Stimulated activated CD4-positive, alpha-beta T cell treated with anti-CD3 and anti-CD28 coated beads, TNF-alpha, amount 100 ng/mL, for 4 hours (primary cell): Measurements from ENCODE around the gene TRAF6.
"Not testable (repeated sequence)": the region's sequence is repeated elsewhere in the genome, so short reads cannot be mapped to it uniquely, and the experiment has no call there.

Experiments
- DNase-seq, 3 experiments: peaks; one replicate each; pipeline ENCODE4 v3.0.0-alpha.2; 2020; ENCODE audit warnings: low read depth in 3 of 3

Gene TRAF6, protein sequence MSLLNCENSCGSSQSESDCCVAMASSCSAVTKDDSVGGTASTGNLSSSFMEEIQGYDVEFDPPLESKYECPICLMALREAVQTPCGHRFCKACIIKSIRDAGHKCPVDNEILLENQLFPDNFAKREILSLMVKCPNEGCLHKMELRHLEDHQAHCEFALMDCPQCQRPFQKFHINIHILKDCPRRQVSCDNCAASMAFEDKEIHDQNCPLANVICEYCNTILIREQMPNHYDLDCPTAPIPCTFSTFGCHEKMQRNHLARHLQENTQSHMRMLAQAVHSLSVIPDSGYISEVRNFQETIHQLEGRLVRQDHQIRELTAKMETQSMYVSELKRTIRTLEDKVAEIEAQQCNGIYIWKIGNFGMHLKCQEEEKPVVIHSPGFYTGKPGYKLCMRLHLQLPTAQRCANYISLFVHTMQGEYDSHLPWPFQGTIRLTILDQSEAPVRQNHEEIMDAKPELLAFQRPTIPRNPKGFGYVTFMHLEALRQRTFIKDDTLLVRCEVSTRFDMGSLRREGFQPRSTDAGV

DNA sequence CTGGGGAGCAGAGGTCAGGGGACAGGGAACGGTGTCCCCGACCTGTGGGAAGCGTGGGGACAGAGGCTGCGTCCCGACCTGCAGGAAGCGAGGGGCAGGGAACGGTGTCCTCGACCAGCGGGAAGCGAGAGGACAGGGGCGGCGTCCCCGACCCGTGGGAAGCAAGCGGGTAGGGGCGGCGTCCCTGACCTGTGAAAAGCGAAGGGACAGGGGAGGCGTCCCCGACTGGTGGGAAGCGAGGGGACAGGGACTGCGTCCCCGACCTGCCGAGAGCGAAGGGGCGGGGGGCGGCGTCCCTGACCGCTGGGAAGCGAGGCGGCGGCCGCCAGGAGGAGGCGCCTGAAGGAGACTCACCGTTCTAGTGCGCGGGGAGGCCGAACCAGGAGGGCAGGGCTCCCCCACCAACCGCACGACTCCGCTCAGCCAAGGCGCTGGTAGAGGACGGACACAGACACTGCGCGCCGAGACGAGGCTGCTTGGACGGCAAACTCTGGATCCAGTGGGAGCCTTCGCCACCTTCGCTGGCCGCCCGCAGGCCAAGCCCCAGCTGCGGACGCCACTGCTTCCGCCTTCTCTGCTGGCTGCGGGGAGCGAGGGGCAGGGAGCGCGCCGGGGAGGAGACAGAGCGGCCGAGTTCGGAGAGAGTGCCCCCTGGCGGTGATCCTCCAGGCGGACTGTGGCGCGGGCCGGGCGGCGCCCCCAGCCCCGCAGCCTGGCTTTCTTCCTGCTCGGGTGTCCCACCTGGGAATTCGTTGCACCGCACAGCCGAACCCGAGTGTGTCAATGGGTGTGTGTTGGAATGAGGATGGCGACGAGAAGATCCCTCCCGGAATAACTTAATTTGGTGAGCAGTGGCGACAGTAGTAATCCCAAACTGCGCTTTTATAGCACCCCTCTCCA lies at the start of gene TRAF6:
Gene TRAF6, minus strand, starts transcription at position 579 of the 900 bp plus-strand sequence. CDS start 8,757 bp downstream, outside the sequence.
- peak; percentile 81 to 94 (median 82) for DNase-seq

DNA sequence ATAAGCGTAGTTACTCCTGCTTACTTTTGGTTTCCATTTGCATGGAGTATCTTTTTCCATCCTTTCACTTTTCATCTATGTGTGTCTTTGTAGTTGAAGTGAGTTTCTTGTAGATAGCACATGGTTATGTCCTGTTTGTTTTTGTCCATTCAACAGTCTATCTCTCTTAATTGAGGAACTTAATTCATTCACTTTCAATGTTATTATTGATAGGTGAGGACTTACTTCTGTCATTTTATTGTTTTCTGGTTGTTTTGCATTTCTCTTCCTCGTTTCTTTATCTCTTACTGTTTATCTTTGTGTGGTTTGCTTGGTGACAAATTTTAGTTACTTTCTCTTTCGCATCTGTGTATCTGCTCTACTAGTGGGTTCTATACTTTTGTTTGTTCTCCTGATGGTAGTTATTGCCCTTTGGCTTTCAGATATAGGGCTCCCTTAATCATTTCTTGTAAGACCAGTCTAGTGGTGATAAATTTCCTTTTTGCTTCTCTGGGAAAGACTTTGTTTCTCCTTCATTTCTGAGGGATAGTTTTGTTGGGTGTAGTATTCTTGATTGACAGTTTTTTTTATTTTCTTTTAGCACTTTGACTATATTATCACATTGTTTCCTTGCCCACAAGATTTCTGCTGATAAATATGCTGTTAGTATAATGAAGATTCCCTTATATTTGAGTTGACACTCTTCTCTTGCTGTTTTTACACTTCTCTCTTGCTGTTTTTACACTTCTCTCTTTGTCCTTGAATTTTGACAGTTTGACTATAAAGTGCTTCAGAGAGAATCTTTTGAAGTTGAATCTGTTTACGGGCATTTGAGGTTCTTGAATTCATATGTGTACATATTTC lies 48.7 kb upstream of the TRAF6 start:
- DNase-seq: no peak

DNA sequence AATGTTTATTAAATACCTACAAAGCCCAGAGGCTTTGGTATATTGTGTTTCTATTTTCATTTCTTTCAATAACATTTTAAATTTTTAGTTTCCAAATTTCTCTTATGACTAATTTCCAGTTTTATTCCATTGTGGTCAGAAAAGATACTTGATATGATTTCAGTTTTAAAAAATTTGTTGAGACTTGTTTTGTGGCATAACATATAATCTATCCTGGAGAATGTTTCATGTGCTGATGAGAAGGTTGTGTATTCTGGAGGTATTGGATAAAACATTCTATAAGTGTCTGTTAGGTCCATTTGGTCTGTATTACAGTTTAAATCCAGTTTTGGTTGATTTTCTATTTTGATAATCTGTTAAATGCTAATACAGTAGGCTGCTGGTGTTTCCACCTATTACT lies 47.9 kb upstream of the TRAF6 start:
- no peak for DNase-seq

DNA sequence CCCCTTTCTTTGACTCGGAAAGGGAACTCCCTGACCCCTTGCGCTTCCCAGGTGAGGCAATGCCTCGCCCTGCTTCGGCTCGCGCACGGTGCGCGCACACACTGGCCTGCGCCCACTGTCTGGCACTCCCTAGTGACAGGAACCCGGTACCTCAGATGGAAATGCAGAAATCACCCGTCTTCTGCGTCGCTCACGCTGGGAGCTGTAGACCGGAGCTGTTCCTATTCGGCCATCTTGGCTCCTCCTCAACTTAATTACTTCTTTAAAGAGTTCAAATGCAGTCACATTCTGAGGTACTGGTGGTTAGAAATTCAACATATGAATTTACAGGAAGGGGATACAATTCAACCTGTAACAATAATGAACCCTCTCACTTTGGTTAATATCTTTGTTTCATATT lies 47.3 kb upstream of the TRAF6 start:
- DNase-seq: not testable (repeated sequence)

DNA sequence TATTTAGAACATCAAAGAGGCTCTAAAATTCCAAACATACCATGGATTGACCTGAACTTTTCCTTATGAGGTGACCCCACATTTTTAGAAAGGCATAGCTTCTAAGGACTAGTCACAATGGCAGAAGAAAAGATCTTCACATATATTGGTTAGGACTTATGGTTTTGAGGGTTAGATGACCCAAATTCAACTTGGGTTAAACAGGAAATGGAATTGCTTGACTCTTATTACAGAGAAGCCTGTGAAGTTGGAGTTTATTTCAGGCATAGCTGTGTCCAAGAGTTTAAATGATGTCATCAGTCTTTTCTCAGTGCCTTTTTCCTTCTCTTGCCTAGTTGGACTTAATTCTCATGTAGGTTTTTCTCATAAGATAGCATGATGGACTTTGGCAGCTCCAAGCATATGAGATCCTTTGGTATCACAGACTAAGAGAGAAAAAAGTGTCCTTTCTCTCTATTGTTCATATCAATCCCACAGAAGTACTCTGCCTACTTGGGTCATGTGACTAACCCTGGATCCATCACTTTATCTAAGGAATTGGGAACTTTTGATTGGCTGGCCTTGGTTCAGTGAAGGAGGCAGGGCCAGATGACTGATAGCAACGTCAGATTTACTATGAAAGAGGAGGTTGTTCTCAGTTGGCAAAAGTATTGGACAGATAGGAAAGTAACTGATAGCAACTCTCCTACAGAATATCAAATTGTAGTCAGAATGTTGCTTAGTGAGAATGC lies 40.5 kb upstream of the TRAF6 start:
- DNase-seq: no peak

DNA sequence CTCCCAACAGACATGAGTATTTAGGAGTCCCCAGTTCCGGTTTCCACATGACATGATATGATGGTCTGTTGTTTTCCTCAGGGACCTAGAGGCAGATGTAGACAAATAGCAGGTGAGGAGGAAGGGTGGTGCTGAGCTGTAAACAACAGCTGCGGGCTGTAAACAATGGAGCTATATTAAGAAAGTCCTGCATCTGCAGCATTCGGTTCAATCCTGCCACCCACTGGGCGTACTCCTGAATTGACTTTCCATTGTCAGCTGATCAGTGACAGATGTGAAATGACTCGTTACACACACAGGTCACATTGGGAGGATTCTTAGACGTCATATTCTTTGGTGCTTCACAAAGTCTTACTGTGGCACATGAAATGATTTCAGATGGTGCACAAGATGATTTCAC lies 30.9 kb upstream of the TRAF6 start:
- no peak for DNase-seq

DNA sequence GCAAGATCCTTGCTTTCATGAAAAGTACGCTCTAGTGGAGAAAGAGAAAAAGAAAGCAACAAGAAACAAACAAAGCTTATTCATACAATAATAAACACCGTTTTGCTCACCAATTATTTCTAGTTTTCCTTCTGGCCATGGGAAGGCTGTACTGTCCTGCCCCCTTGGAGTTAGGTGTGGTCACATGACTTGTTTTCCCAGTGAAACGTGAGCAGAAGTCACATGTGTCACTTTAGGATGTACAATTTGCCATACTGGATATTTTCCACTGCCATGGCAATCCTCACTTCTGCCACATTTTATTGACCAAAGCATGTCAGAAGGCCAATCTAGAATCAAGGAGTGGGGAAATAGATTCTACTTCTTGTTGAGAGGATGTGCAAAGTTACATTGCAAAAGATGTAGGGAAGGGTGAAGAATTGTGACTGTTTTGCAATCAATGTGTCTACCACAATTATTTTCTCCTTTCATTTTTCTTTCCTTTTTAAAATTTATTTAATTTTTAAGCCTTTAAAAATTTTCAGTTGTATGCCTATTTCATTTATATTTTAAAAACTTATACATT lies 24.3 kb upstream of the TRAF6 start:
- DNase-seq: no peak

DNA sequence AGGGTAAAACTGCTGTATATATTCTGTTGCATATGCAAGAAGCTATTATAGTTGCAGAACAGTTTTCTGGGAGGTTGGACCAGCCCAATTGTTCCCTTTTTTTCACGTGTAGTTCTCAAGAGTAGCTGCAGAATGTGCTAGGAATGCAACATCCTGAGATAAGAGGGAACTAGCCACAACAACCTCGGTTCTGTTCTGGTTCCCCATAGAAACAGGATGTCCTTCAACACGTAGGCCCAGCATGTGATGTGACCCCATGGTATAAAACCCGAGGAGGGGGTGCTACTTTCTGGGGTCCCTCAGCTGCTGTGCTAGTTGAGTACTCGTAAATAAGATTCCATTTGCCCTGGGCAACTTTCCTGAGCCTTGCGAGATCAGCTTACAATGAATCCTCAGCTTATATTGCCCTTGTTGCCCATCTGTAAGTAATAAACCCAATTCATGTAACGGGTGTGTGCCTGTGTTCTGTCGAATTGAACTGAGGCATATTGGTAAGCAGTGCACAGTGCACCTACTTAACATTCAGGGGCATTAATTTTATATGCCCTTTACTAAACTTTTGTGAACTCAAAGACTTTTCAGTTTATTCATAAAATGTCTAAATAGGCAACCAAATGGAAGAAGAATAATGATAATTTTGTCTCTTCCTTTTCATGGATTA lies 23.0 kb upstream of the TRAF6 start:
- no peak for DNase-seq

DNA sequence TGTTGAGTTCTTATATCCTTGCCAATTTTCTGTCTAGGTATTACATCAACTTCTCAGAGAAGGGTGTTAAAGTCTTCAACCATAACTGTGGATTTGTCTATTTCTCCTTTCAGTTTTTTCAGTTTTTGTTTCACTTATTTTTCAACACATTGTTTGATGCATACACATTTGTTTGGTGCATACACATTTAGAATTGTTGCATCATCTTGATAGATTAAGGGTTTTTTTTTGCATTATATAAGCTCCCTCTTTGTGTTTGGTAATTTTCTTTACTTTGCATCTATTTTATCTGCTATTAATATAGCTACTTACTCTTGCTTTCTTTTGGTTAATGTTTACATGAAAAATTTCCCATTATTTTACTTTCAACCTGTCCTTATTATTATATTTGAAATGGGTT lies 20.8 kb upstream of the TRAF6 start:
- no peak for DNase-seq

DNA sequence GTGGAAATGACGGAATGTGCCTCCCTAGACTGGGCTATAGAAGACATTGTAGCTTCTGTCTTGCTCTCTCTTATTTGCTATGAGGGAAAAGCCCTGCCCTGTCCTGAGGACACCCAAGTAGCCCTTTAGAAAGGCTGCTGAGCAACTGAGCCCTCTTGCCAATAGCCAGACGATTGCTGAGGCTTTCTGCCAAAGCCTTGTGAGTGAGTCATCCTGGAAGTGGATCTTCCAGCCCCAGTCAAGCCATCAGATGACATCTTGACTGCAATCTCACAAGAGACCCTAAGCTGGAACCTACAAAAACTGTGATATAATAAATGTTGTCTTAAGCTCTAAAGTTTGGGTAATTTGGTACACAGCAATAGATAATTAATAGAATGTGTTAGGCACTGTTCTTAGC lies 3.9 kb upstream of the TRAF6 start:
- DNase-seq: no peak

DNA sequence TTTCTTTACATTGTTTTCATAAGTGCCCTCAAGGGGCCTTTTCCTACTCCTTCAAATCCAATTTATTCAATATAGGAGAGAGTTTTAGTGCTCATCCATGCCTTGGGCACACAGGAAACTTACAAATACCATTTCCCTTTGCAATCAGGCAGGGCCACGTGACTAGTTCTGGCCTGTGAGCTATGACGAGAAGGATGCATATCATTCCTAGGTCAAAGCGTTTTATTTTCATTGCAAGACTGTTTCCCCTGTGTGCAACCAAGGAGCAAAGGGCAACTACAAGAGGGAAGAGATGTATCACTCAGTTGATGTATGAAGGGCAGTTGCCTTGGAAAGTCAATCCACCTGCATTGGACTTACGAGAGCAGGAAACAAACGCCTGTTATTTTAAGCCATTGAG lies 1.9 kb upstream of the TRAF6 start:
- no peak for DNase-seq

DNA sequence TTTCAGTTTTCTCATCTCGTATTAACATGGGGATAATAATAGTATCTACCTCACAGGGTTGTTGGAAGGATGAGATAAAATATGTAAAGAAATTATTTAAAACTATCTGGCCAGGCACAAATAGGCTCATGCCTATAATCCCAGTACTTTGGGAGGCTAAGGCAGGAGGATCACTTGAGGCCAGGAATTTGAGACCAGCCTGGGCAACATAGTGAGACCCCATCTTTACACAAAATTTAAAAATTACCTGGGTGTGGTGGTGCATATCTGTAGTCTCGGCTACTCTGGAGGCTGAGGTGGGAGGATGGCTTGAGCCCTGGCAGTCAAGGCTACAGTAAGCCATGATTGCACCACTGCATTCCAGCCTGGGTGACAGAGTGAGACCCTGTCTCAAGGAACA lies 990 bp upstream of the TRAF6 start:
- DNase-seq: not testable (repeated sequence)

DNA sequence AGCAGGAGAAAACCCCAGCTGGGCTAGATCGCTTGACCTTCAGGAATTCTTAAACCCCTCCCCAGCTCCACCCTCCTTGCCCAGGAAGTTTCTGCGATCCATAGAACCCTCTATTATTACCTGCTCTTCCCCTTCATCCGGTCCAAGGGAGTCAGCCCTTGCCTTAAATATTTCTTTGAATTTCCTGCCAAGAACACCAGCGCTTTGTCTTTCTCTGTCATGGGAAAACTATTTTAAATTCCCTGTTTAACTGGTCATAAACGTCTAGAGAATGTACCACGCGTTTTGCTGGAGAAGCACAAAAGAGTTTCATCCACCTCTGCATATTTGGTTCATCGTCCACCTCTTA lies 496 bp upstream of the TRAF6 start:
- no peak for DNase-seq

DNA sequence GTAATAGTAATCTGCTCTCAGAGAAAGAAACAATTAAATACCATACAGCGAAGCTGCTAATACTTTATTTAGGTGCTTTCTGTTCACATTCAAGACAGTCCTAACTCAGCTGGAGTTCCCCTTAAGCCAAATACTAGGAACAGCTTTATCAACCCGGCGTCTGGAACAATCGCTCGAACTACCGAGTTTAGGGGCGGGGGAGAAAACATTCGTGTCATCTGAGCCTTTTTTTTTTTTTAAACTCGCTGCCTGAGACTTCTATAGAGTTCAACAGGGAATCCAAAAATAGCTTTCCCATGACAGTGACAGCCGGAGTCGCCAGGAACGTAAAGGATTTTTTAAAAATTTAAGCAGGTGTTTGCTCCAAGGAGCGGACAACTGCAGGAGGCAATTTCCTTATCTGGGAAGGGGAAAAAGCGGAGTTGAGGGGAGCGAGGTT lies 852 bp downstream of the TRAF6 start:
- peak in 2 of 3 experiments; percentile 8 to 32 for DNase-seq

DNA sequence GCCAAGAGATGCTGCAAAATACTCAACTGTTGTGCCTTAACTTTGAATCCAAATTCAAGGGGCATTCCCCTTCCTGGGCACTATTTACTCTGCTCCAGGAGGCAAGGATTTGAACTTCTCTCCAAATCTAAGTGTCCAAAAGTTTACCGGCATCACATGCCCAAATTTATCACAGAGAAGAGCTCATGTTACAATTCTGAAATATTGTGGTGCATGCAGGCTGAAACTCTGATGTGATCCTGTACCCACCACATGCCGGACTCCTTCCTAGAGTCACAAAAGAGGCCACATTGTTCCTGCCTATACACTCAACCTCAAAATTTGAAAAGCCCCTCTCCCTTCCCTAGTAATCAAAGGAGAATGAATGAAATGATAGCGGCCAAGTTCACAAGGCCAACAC lies 1.3 kb downstream of the TRAF6 start:
- no peak for DNase-seq

DNA sequence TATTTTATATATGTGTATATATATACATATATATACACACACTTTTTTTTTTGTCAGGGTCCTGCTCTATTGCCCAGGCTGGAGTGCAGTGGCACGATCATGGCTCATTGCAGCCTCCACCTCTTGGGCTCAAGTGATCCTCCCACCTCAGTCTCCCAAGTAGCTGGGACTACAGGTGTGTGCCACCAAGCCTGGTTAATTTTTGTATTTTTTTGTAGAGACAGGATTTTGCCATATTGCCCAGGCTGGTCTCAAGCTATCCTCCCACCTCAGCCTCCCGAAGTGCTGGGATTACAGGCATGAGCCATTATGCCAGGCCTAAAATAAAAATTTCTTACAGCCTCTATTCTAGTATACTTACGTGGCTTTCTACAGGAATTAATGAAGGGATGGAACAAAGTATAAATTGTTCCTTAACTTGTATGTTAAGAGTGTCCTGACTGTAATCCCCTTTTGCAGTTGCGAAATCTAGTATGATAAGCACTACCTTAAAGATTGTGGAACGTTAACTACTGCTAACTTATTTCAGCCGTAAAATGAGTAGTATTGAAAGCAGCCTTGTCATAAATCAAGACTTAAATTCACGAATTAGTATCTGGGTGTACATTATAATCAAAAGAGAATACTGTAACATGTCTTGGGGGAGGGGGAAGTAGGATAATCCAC lies 2.1 kb downstream of the TRAF6 start:
- DNase-seq: no peak

DNA sequence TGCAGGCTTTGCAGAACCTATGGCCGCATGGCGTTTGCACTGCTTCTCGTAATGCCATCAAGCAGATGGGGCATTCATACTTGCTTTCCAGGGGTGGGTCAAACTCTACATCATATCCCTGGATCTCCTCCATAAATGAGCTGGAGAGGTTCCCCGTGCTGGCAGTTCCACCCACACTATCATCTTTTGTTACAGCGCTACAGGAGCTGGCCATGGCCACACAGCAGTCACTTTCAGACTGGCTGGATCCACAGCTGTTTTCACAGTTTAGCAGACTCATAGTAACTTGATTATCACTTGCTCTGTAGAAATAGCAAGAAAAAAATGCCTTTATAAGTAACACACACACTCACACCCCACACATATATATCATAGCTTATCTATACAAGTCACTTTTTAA lies 8.8 kb downstream of the TRAF6 start:
- no peak for DNase-seq

DNA sequence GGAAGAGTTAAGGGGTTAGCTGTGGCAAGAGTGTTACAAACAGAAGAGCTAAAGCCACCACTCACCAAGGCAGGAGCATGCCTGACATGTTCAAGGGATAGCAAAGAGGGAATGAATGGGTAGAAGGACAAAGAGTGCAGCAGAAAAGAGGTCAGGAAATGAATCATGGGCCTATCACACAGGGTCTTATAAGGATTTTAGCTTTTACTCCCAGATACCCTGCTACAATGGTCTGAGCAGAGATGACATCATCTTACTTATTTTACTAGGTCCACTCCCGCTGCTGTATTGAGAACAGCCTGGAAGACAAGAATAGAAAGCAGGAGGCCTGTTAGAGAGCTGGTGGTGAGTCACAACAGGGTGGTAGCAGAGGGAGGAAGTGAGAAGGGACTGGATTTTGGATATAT lies 9.8 kb downstream of the TRAF6 start:
- DNase-seq: no peak

DNA sequence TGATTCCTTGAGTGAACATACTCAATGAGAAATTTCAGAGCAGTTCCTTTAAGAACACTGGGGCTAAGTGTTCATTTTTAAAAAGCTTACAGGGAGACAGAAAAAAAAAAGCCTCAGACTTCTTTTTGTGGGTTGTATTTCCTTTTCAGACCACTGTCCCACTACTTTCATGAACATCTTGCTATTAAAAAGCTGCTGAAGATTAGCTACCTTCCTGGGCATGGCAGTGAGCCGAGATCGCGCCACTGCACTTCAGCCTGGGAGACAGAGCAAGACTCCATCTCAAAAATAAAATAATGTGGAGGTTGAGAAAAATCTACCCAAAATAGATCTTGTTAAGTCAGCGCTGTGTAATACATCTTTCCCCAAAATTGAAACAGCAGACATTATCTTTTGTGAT lies 10.8 kb downstream of the TRAF6 start:
- no peak for DNase-seq

DNA sequence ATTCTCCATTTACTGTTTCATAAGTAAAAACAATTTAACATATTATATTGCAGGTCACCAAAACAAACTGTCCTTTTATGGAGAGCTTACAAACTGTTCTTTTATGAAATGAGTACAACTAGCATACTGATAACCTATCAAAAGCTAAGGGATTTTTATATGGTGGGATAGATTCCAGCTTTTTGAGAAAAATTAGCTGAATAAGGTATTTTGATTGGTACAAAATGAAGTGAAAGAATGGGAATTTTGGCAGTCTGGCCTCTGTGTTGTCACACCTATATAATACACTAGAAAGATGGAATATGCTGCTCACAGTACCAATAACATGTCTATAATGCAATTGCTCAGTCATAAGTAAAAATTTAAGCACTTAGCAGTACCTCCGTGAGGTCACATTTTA lies 11.4 kb downstream of the TRAF6 start:
- no peak for DNase-seq
